Measurements from ENCODE around the gene DEAF1. TPM values are rescaled to one million over a fixed set of nuclear protein-coding genes. Genes with fewer than 3 reads are reported as not detected.

Gene DEAF1
- total RNA-seq, 1 experiment from 2014 or later: 62.2 TPM

DNA sequence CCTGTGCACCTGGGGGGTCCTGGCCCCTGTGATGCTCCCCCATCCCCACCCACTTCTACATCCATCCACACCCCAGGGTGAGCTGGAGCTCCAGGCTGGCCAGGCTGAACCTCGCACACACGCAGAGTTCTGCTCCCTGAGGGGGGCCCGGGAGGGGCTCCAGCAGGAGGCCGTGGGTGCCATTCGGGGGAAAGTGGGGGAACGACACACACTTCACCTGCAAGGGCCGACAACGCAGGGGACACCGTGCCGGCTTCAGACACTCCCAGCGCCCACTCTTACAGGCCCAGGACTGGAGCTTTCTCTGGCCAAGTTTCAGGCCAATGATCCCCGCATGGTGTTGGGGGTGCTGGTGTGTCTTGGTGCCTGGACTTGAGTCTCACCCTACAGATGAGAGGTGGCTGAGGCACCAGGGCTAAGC, 32.3 kb upstream of the DEAF1 start:
- TF ChIP-seq ZBTB21 (CRISPR knock-in tag; IDR thresholded peaks at IDR 0.05; ENCODE audit: borderline replicate concordance): no peak
- no peak for TF ChIP-seq ZNF396 (CRISPR knock-in tag; IDR thresholded peaks at IDR 0.05; ENCODE audit: borderline replicate concordance)
- no peak for TF ChIP-seq ZNF416 (CRISPR knock-in tag; IDR thresholded peaks at IDR 0.05)
- TF ChIP-seq, protein P1, sequence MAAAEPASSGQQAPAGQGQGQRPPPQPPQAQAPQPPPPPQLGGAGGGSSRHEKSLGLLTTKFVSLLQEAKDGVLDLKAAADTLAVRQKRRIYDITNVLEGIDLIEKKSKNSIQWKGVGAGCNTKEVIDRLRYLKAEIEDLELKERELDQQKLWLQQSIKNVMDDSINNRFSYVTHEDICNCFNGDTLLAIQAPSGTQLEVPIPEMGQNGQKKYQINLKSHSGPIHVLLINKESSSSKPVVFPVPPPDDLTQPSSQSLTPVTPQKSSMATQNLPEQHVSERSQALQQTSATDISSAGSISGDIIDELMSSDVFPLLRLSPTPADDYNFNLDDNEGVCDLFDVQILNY (CRISPR knock-in tag; IDR thresholded peaks at IDR 0.05): no peak
- TF ChIP-seq, protein P2, sequence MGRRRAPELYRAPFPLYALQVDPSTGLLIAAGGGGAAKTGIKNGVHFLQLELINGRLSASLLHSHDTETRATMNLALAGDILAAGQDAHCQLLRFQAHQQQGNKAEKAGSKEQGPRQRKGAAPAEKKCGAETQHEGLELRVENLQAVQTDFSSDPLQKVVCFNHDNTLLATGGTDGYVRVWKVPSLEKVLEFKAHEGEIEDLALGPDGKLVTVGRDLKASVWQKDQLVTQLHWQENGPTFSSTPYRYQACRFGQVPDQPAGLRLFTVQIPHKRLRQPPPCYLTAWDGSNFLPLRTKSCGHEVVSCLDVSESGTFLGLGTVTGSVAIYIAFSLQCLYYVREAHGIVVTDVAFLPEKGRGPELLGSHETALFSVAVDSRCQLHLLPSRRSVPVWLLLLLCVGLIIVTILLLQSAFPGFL (CRISPR knock-in tag; IDR thresholded peaks at IDR 0.05; ENCODE audit: borderline replicate concordance): no peak
- no peak for TF ChIP-seq NR2C2 (CRISPR knock-in tag; IDR thresholded peaks at IDR 0.05)
- no peak for TF ChIP-seq ZNF232 (CRISPR knock-in tag; IDR thresholded peaks at IDR 0.05)
- no peak for TF ChIP-seq ZNF138 (CRISPR knock-in tag; conservative IDR thresholded peaks at IDR 0.05)
- no peak for TF ChIP-seq FOXK1 (CRISPR knock-in tag; IDR thresholded peaks at IDR 0.05)
- no peak for TF ChIP-seq ETV6 (CRISPR knock-in tag; IDR thresholded peaks at IDR 0.05)
- TF ChIP-seq RORB (CRISPR knock-in tag; IDR thresholded peaks at IDR 0.05): no peak
- no peak for TF ChIP-seq NFYB (CRISPR knock-in tag; conservative IDR thresholded peaks at IDR 0.05; ENCODE audit: low read depth)
- TF ChIP-seq NR1H2 (CRISPR knock-in tag; IDR thresholded peaks at IDR 0.05): no peak
- TF ChIP-seq, protein P3, sequence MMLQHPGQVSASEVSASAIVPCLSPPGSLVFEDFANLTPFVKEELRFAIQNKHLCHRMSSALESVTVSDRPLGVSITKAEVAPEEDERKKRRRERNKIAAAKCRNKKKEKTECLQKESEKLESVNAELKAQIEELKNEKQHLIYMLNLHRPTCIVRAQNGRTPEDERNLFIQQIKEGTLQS (CRISPR knock-in tag; conservative IDR thresholded peaks at IDR 0.05): no peak
- TF ChIP-seq JAZF1 (CRISPR knock-in tag; IDR thresholded peaks at IDR 0.05): no peak
- H3K9me3 Mint-ChIP-seq: no peaks in the 10 kb centered on the region
- DNase-seq (ENCODE audit: low spot score) (no peak), ATAC-seq (no peak)
- CTCF ChIA-PET: interaction anchor here (0.5 to 6.6 kb wide), 24 partner anchors 10 to 172 kb away, joined by 3 to 94 read pairs (median 6); partner anchors contain the start of genes CEND1, EPS8L2, GATD1 and PHRF1
- no peak overlapping the region for H3K27ac Mint-ChIP-seq
- peaks cover 12% of the 10 kb centered on the region for H3K4me1 Mint-ChIP-seq
- H3K27me3 Mint-ChIP-seq (ENCODE audit: low read depth): peaks cover 8% of the 10 kb centered on the region
- POLR2A ChIA-PET: interaction anchor here (0.6 to 1.2 kb wide), 2 partner anchors 50 to 63 kb away, joined by 3 read pairs; partner anchors contain the start of gene CEND1
- H3K4me3 Mint-ChIP-seq: no peak overlapping the region; the same call in 1 of the 2 replicates
- H3K36me3 Mint-ChIP-seq: no peaks in the 10 kb centered on the region

DNA sequence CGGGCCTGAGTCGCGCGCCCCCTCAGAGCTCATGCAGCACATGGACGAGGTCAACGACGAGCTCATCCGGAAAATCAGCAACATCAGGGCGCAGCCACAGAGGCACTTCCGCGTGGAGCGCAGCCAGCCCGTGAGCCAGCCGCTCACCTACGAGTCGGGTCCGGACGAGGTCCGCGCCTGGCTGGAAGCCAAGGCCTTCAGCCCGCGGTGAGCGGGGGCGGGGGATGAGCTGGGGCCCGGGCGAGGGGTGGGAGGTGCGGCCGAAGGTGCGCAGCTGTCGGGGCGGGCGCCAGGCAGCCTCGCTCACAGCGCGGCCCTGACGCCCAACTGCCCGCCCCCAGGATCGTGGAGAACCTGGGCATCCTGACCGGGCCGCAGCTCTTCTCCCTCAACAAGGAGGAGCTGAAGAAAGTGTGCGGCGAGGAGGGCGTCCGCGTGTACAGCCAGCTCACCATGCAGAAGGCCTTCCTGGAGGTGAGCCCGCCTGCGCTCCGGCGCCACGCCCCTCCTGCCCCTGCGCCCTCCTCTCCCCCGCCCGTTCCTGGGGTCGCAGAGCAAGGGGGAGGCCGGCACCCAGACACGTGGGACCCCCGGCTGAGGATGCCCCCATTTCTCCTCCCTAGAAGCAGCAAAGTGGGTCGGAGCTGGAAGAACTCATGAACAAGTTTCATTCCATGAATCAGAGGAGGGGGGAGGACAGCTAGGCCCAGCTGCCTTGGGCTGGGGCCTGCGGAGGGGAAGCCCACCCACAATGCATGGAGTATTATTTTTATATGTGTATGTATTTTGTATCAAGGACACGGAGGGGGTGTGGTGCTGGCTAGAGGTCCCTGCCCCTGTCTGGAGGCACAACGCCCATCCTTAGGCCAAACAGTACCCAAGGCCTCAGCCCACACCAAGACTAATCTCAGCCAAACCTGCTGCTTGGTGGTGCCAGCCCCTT, 31.5 kb upstream of the DEAF1 start:
- TF ChIP-seq, protein P4, sequence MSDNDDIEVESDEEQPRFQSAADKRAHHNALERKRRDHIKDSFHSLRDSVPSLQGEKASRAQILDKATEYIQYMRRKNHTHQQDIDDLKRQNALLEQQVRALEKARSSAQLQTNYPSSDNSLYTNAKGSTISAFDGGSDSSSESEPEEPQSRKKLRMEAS (CRISPR knock-in tag; IDR thresholded peaks at IDR 0.05): peak; percentile 75
- TF ChIP-seq, protein P1 (CRISPR knock-in tag; IDR thresholded peaks at IDR 0.05): no peak
- TF ChIP-seq, protein P5, sequence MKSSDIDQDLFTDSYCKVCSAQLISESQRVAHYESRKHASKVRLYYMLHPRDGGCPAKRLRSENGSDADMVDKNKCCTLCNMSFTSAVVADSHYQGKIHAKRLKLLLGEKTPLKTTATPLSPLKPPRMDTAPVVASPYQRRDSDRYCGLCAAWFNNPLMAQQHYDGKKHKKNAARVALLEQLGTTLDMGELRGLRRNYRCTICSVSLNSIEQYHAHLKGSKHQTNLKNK (CRISPR knock-in tag; IDR thresholded peaks at IDR 0.05): no peak
- TF ChIP-seq SOX15 (CRISPR knock-in tag; IDR thresholded peaks at IDR 0.05): no peak
- 0 out of 2 replicates have a peak, but pooled peaks have one; percentile 36 for TF ChIP-seq CREB1 (CRISPR knock-in tag; IDR thresholded peaks at IDR 0.05)

More for the DNA sequence above, 31.5 kb upstream of the DEAF1 start:
- DNase-seq (ENCODE audit: low spot score) (peak; percentile 65), ATAC-seq (peak; percentile 10)
- peak overlapping the region; percentile 56 for H3K4me3 Mint-ChIP-seq
- no peak overlapping the region for H3K27ac Mint-ChIP-seq
- ChIA-PET CTCF (interaction anchor here (0.5 to 6.6 kb wide), 39 partner anchors 10 to 330 kb away, joined by 3 to 94 read pairs (median 4); partner anchors contain the start of genes CEND1, DEAF1, EPS8L2 and GATD1), POLR2A (interaction anchor here (1.0 to 1.6 kb wide), 8 partner anchors 14 to 64 kb away, joined by 3 to 8 read pairs (median 4); partner anchors contain the start of genes CEND1, DEAF1, GATD1 and TALDO1)
- no peaks in the 10 kb centered on the region for H3K9me3 Mint-ChIP-seq
- no peaks in the 10 kb centered on the region for H3K36me3 Mint-ChIP-seq
- H3K4me1 Mint-ChIP-seq: peaks cover 12% of the 10 kb centered on the region
- H3K27me3 Mint-ChIP-seq (ENCODE audit: low read depth): peaks cover 8% of the 10 kb centered on the region

Measured in WTC11 (cell line).